Keratinocyte (primary cell): ENCODE results near the gene ETNK1. TPM values are rescaled to one million over a fixed set of nuclear protein-coding genes. Genes with fewer than 3 reads are reported as not detected.

Experiments
- DNase-seq: peaks from one replicate; pipeline ENCODE4 v3.0.0-alpha.2; 2011; ENCODE audit warnings: low read depth, missing footprints, low spot score
- FAIRE-seq: peaks from 2 replicates; lab custom pipeline; 2011; peaks lifted over from hg19 to GRCh38; lab: Jason Lieb, UNC
- H2AFZ ChIP-seq: 2 replicates; pipeline ENCODE4 v1.6.0; 2012; ENCODE audit warnings: low read length, control low read depth, inconsistent platforms; ENCODE audit not compliant: control insufficient read depth
- H3K27ac ChIP-seq: 2 replicates; pipeline ENCODE4 v1.5.1; 2011; ENCODE audit warnings: low read length; ENCODE audit not compliant: control insufficient read depth, insufficient read depth
- H3K27me3 ChIP-seq: 3 replicates; pipeline ENCODE4 v1.6.0; 2011; ENCODE audit warnings: low read length; ENCODE audit not compliant: control insufficient read depth, insufficient read depth; ENCODE audit errors: extremely low read depth
- H3K36me3 ChIP-seq, 2 experiments: 2 replicates in 1 of 2; 3 replicates in 1 of 2; pipeline ENCODE4 v1.5.1; 2011; ENCODE audit warnings: low read length in 2 of 2, mild to moderate bottlenecking in 1 of 2; ENCODE audit not compliant: control insufficient read depth in 2 of 2, insufficient read depth in 2 of 2; ENCODE audit errors: extremely low read depth in 1 of 2
- H3K4me1 ChIP-seq: 3 replicates; pipeline ENCODE4 v1.5.1; 2011; ENCODE audit warnings: low read length; ENCODE audit not compliant: control insufficient read depth, insufficient read depth; ENCODE audit errors: extremely low read depth
- H3K4me2 ChIP-seq: 3 replicates; pipeline ENCODE4 v1.6.0; 2011; ENCODE audit warnings: low read depth, low read length; ENCODE audit not compliant: control insufficient read depth, insufficient read depth; ENCODE audit errors: extremely low read depth
- H3K4me3 ChIP-seq, 3 experiments: fragments of 200-600 bp in 1 of 3; sonication (generic) in 1 of 3; 2 replicates in 2 of 3; 3 replicates in 1 of 3; pipeline ENCODE4 v1.5.1; 2011 to 2016; ENCODE audit warnings: low read length in 3 of 3, mild to moderate bottlenecking in 3 of 3, control low read depth in 2 of 3, inconsistent platforms in 1 of 3, low read depth in 1 of 3, mixed read lengths in 1 of 3, mixed run types in 1 of 3, moderate library complexity in 1 of 3; ENCODE audit not compliant: control insufficient read depth in 2 of 3, insufficient read depth in 2 of 3; ENCODE audit errors: extremely low read depth in 1 of 3
- H3K79me2 ChIP-seq: 2 replicates; pipeline ENCODE4 v1.6.0; 2012; ENCODE audit warnings: low read length; ENCODE audit not compliant: control insufficient read depth, insufficient read depth
- H3K9ac ChIP-seq: 3 replicates; pipeline ENCODE4 v1.6.0; 2011; ENCODE audit warnings: low read length; ENCODE audit not compliant: control insufficient read depth, insufficient read depth; ENCODE audit errors: extremely low read depth
- H3K9me1 ChIP-seq: 3 replicates; pipeline ENCODE4 v1.6.0; 2011; ENCODE audit warnings: low read length; ENCODE audit not compliant: control insufficient read depth, insufficient read depth; ENCODE audit errors: extremely low read depth
- H3K9me3 ChIP-seq: 2 replicates; pipeline ENCODE4 v1.5.1; 2012; ENCODE audit warnings: low read depth, low read length; ENCODE audit not compliant: control insufficient read depth
- H4K20me1 ChIP-seq: 3 replicates; pipeline ENCODE4 v1.6.0; 2011; ENCODE audit warnings: low read length; ENCODE audit not compliant: control insufficient read depth, insufficient read depth; ENCODE audit errors: extremely low read depth
- EZH2 ChIP-seq: IDR thresholded peaks from one replicate; pipeline ENCODE4 v1.6.1; 2012; ENCODE audit warnings: inconsistent platforms, mild to moderate bottlenecking, low read length, moderate library complexity
- dilution Hi-C: fragments of 300-500 bp; cut with MboI; formaldehyde crosslinking; loops from one replicate; pipeline ENCODE4 v1.7.0; 2020; ENCODE audit warnings: low sequenced_read_pairs; ENCODE audit not compliant: extremely low pct_ligation_motif_present
- polyA plus RNA-seq, 5 experiments: library from polyadenylated mRNA; depleted of rRNA in 3 of 5; stranded (reverse) in 3 of 5; stranded (forward) in 1 of 5; unstranded in 1 of 5; fragments of >200 nt; gene quantifications; 1 replicate in 1 of 5; 2 replicates in 3 of 5; 3 replicates in 1 of 5; pipeline versions ENCODE4 v1.2.1 to v1.2.3, GENCODE V29; 2011 to 2012; ENCODE audit warnings: missing spikeins in 2 of 5, low read depth in 1 of 5, low replicate concordance in 1 of 5
- TF ChIP-seq, protein P1 (sequence below), 3 experiments: IDR thresholded peaks in 1 of 3; conservative IDR thresholded peaks in 1 of 3; optimal IDR thresholded peaks in 1 of 3; 2 replicates in 2 of 3; 3 replicates in 1 of 3; pipeline versions ENCODE3 to v1.5.1; 2011; ENCODE audit warnings: low read length in 3 of 3, mild to moderate bottlenecking in 3 of 3, moderate library complexity in 2 of 3, control low read depth in 1 of 3, inconsistent platforms in 1 of 3; ENCODE audit not compliant: insufficient read depth in 2 of 3; ENCODE audit errors: extremely low read depth in 1 of 3

The ETNK1 gene
- polyA plus RNA-seq, 1 donor (not counting 4 experiments of a cell fraction or from before 2014, with no cell fraction given) = 20.3 TPM

- dilution Hi-C loops = loop anchor here (25.0 kb wide), 1 partner anchor 149 kb away; no protein-coding TSS in a partner anchor
- Histone ChIP-seq H3K9me1 (peaks cover 5% of the 10 kb centered on the region), H3K9me3 (no peaks in the 10 kb centered on the region), H2AFZ (no peak overlapping the region), H3K27me3 (no peaks in the 10 kb centered on the region), H3K4me1 (peaks cover 12% of the 10 kb centered on the region), H3K4me3 (no peak overlapping the region), H3K27ac (no peak overlapping the region), H4K20me1 (peaks cover 4% of the 10 kb centered on the region), H3K36me3 (peaks cover 0 to 4% of the 10 kb centered on the region in 2 experiments), H3K79me2 (peaks cover 79% of the 10 kb centered on the region), H3K4me2 (no peak overlapping the region), H3K9ac (no peak overlapping the region)
- no peak for DNase-seq
- TF ChIP-seq, protein P1, sequence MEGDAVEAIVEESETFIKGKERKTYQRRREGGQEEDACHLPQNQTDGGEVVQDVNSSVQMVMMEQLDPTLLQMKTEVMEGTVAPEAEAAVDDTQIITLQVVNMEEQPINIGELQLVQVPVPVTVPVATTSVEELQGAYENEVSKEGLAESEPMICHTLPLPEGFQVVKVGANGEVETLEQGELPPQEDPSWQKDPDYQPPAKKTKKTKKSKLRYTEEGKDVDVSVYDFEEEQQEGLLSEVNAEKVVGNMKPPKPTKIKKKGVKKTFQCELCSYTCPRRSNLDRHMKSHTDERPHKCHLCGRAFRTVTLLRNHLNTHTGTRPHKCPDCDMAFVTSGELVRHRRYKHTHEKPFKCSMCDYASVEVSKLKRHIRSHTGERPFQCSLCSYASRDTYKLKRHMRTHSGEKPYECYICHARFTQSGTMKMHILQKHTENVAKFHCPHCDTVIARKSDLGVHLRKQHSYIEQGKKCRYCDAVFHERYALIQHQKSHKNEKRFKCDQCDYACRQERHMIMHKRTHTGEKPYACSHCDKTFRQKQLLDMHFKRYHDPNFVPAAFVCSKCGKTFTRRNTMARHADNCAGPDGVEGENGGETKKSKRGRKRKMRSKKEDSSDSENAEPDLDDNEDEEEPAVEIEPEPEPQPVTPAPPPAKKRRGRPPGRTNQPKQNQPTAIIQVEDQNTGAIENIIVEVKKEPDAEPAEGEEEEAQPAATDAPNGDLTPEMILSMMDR (optimal IDR thresholded peaks at IDR 0.05 in 1 of 3, IDR thresholded peaks at IDR 0.05 in 1 of 3, conservative IDR thresholded peaks at IDR 0.05 in 1 of 3; ENCODE audit: extremely low read depth in 1 of 3, insufficient read depth in 2 of 3, low read length in 3 of 3) = no peak
- FAIRE-seq = no peak
Measured at GRCh38 chr12:22635812-22636211, 10.8 kb downstream of the ETNK1 start.

DNA sequence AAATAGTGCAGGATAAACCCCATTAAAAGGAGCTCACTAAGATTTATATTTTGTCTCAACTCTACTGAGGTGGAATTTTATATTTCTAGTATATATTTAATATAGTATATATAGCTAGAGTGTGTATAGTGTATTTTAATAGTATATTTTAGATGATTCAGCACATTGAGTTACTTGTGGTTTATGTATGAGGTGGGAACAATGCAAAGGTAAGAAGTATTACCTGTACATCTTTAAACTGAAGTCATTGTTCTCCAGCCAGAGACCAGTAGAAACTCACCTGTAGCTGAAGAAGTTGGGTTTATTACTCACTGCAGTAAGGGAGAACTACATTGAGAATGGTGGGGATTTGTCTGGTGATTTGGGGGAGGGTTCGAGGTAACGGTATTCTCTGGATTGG, 15.9 kb downstream of the ETNK1 start:
- Histone ChIP-seq H3K4me1 (no peaks in the 10 kb centered on the region), H3K9me3 (no peaks in the 10 kb centered on the region), H3K9ac (no peak overlapping the region), H4K20me1 (no peaks in the 10 kb centered on the region), H2AFZ (no peak overlapping the region), H3K4me3 (no peak overlapping the region), H3K27me3 (no peaks in the 10 kb centered on the region), H3K36me3 (peaks cover 0 to 5% of the 10 kb centered on the region in 2 experiments), H3K9me1 (no peaks in the 10 kb centered on the region), H3K27ac (no peak overlapping the region), H3K79me2 (peaks cover 51% of the 10 kb centered on the region), H3K4me2 (no peak overlapping the region)
- TF ChIP-seq, protein P1 (optimal IDR thresholded peaks at IDR 0.05 in 1 of 3, IDR thresholded peaks at IDR 0.05 in 1 of 3, conservative IDR thresholded peaks at IDR 0.05 in 1 of 3; ENCODE audit: extremely low read depth in 1 of 3, insufficient read depth in 2 of 3, low read length in 3 of 3) = no peak
- TF ChIP-seq EZH2 = no peak
- dilution Hi-C loops = loop anchor here (25.0 kb wide), 1 partner anchor 154 kb away; no protein-coding TSS in a partner anchor
- DNase-seq (no peak), FAIRE-seq (no peak)
